GM12878 (cell line): ENCODE results near the gene TRMT1. TPM values are rescaled to one million over a fixed set of nuclear protein-coding genes. Genes with fewer than 3 reads are reported as not detected.
A peak's percentile ranks its signal among the peaks of the same experiment; 100 is the strongest.

Source experiments
- BCL11A ChIP-seq: IDR thresholded peaks from 2 replicates; pipeline ENCODE4 v1.6.1; 2011; ENCODE audit warnings: low read depth, low read length
- CREB1 ChIP-seq: IDR thresholded peaks from 2 replicates; pipeline ENCODE4 v1.6.1; 2012; ENCODE audit warnings: low read depth, mild to moderate bottlenecking, inconsistent platforms
- HDAC2 ChIP-seq: fragments of 200-600 bp; sonication (generic); IDR thresholded peaks from 2 replicates; pipeline ENCODE4 v1.6.1; 2017
- HDGF ChIP-seq: fragments of 450-650 bp; IDR thresholded peaks from 2 replicates; pipeline ENCODE4 v1.6.1; 2016; ENCODE audit warnings: antibody characterized with exemption
- MXI1 ChIP-seq: fragments of 150-350 bp; IDR thresholded peaks from 2 replicates; pipeline ENCODE4 v1.6.1; 2011; ENCODE audit warnings: low read depth, mild to moderate bottlenecking, inconsistent platforms, low read length, improper control_type of control experiment
- NFIC ChIP-seq: IDR thresholded peaks from 2 replicates; pipeline ENCODE4 v1.6.1; 2012; ENCODE audit warnings: low read depth, mild to moderate bottlenecking, inconsistent platforms, low read length, moderate library complexity
- NFYB ChIP-seq: IDR thresholded peaks from 2 replicates; pipeline ENCODE4 v1.6.1; 2011; ENCODE audit warnings: low read depth, mild to moderate bottlenecking, low read length, improper control_type of control experiment, moderate library complexity; ENCODE audit not compliant: insufficient read depth
- RAD51 ChIP-seq: fragments of 450-650 bp; IDR thresholded peaks from 2 replicates; pipeline ENCODE4 v1.6.1; 2016; ENCODE audit warnings: moderate library complexity, mild to moderate bottlenecking, inconsistent platforms
- SRF ChIP-seq, 2 experiments: IDR thresholded peaks; 2 replicates each; pipeline ENCODE4 v1.6.1; 2011; ENCODE audit warnings: low read depth in 2 of 2, low read length in 2 of 2, mild to moderate bottlenecking in 1 of 2, moderate library complexity in 1 of 2
- TBL1XR1 ChIP-seq: IDR thresholded peaks from 2 replicates; pipeline ENCODE4 v1.6.1; 2012; ENCODE audit warnings: low read depth, low read length, improper control_type of control experiment
- USF2 ChIP-seq: IDR thresholded peaks from 2 replicates; pipeline ENCODE4 v1.6.1; 2011; ENCODE audit warnings: low read depth, low read length, improper control_type of control experiment, borderline replicate concordance
- ZBTB40 ChIP-seq: fragments of 450-650 bp; IDR thresholded peaks from 2 replicates; pipeline ENCODE4 v1.6.1; 2016; ENCODE audit warnings: mild to moderate bottlenecking, moderate library complexity, borderline replicate concordance
- polyA plus RNA-seq, 11 experiments: library from polyadenylated mRNA; depleted of rRNA in 4 of 11; unstranded in 6 of 11; stranded (reverse) in 5 of 11; fragments of >200 nt; fragmentation: Nextera tagmentation in 4 of 11; fragmentation: Illumina TruSeq in 1 of 11; extraction: Ambion mirVana in 4 of 11; extraction: Trizol in 1 of 11; gene quantifications; 1 replicate in 1 of 11; 2 replicates in 10 of 11; pipeline versions ENCODE4 v1.2.1 to v1.2.3, GENCODE V29; 2011 to 2016; ENCODE audit warnings: inconsistent platforms in 2 of 11, missing spikeins in 2 of 11, low read depth in 1 of 11
- total RNA-seq, 4 experiments: library from RNA; depleted of rRNA in 3 of 4; stranded (reverse); fragments of >200 nt in 3 of 4; fragmentation: Illumina TruSeq in 1 of 4; extraction: Trizol in 1 of 4; gene quantifications; 2 replicates each; pipeline versions ENCODE4 v1.2.1 to v1.2.3, GENCODE V29; 2013 to 2021
- TF ChIP-seq, protein P1 (sequence below): fragments of 450-650 bp; IDR thresholded peaks from 2 replicates; pipeline ENCODE4 v1.6.1; 2017; ENCODE audit warnings: mild to moderate bottlenecking
- TF ChIP-seq, protein P2 (sequence below): fragments of 450-650 bp; IDR thresholded peaks from 2 replicates; pipeline ENCODE4 v1.6.1; 2014; ENCODE audit warnings: mild to moderate bottlenecking
- TF ChIP-seq, protein P3 (sequence below): IDR thresholded peaks from 2 replicates; pipeline ENCODE4 v1.6.1; 2011; ENCODE audit warnings: low read depth, mild to moderate bottlenecking, low read length, moderate library complexity, borderline replicate concordance; ENCODE audit errors: extremely low read depth
- TF ChIP-seq, protein P4 (sequence below): fragments of 450-650 bp; IDR thresholded peaks from 2 replicates; pipeline ENCODE4 v1.6.1; 2017; ENCODE audit warnings: mild to moderate bottlenecking, moderate library complexity

TRMT1 gene
- total and polyA plus RNA-seq, 10 of the 15 experiments (the other 5 are each of a cell fraction or from before 2014, with no cell fraction given): 3.4 to 68.8 (median 34.8) TPM

GRCh38 chr19:13100031-13100588, 16.4 kb downstream of the TRMT1 start (continued):
- TF ChIP-seq, protein P1, sequence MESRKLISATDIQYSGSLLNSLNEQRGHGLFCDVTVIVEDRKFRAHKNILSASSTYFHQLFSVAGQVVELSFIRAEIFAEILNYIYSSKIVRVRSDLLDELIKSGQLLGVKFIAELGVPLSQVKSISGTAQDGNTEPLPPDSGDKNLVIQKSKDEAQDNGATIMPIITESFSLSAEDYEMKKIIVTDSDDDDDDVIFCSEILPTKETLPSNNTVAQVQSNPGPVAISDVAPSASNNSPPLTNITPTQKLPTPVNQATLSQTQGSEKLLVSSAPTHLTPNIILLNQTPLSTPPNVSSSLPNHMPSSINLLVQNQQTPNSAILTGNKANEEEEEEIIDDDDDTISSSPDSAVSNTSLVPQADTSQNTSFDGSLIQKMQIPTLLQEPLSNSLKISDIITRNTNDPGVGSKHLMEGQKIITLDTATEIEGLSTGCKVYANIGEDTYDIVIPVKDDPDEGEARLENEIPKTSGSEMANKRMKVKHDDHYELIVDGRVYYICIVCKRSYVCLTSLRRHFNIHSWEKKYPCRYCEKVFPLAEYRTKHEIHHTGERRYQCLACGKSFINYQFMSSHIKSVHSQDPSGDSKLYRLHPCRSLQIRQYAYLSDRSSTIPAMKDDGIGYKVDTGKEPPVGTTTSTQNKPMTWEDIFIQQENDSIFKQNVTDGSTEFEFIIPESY: peak; percentile 70; the same call in 1 of the 2 replicates
- TF ChIP-seq TBL1XR1 (peak; percentile 94), HDGF (peak; percentile 97), NFIC (peak; percentile 97; the same call in 1 of the 2 replicates), ZBTB40 (no peak), BCL11A (peak; percentile 99), SRF (IDR thresholded peaks at IDR 0.05; ENCODE audit: low read depth in 2 of 2, low read length in 2 of 2) (peak in 1 of 2 experiments; percentile 86; a peak in 2 of 4 replicates), CREB1 (peak; percentile 76), MXI1 (no peak), USF2 (no peak; the same call in 1 of the 2 replicates), RAD51 (peak; percentile 73; the same call in 1 of the 2 replicates), NFYB (no peak), HDAC2 (no peak)
- TF ChIP-seq, protein P2, sequence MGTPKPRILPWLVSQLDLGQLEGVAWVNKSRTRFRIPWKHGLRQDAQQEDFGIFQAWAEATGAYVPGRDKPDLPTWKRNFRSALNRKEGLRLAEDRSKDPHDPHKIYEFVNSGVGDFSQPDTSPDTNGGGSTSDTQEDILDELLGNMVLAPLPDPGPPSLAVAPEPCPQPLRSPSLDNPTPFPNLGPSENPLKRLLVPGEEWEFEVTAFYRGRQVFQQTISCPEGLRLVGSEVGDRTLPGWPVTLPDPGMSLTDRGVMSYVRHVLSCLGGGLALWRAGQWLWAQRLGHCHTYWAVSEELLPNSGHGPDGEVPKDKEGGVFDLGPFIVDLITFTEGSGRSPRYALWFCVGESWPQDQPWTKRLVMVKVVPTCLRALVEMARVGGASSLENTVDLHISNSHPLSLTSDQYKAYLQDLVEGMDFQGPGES: peak; percentile 75; the same call in 1 of the 2 replicates
- TF ChIP-seq, protein P3, sequence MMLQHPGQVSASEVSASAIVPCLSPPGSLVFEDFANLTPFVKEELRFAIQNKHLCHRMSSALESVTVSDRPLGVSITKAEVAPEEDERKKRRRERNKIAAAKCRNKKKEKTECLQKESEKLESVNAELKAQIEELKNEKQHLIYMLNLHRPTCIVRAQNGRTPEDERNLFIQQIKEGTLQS: no peak
- TF ChIP-seq, protein P4, sequence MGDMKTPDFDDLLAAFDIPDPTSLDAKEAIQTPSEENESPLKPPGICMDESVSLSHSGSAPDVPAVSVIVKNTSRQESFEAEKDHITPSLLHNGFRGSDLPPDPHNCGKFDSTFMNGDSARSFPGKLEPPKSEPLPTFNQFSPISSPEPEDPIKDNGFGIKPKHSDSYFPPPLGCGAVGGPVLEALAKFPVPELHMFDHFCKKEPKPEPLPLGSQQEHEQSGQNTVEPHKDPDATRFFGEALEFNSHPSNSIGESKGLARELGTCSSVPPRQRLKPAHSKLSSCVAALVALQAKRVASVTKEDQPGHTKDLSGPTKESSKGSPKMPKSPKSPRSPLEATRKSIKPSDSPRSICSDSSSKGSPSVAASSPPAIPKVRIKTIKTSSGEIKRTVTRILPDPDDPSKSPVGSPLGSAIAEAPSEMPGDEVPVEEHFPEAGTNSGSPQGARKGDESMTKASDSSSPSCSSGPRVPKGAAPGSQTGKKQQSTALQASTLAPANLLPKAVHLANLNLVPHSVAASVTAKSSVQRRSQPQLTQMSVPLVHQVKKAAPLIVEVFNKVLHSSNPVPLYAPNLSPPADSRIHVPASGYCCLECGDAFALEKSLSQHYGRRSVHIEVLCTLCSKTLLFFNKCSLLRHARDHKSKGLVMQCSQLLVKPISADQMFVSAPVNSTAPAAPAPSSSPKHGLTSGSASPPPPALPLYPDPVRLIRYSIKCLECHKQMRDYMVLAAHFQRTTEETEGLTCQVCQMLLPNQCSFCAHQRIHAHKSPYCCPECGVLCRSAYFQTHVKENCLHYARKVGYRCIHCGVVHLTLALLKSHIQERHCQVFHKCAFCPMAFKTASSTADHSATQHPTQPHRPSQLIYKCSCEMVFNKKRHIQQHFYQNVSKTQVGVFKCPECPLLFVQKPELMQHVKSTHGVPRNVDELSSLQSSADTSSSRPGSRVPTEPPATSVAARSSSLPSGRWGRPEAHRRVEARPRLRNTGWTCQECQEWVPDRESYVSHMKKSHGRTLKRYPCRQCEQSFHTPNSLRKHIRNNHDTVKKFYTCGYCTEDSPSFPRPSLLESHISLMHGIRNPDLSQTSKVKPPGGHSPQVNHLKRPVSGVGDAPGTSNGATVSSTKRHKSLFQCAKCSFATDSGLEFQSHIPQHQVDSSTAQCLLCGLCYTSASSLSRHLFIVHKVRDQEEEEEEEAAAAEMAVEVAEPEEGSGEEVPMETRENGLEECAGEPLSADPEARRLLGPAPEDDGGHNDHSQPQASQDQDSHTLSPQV: no peak
